Measurements from ENCODE around the gene RNF144A. TPM values are rescaled to one million over a fixed set of nuclear protein-coding genes. Genes with fewer than 3 reads are reported as not detected.

The RNF144A gene
- total and polyA plus RNA-seq, 8 donors = 1.4 to 71.4 (median 5.6) TPM

DNA sequence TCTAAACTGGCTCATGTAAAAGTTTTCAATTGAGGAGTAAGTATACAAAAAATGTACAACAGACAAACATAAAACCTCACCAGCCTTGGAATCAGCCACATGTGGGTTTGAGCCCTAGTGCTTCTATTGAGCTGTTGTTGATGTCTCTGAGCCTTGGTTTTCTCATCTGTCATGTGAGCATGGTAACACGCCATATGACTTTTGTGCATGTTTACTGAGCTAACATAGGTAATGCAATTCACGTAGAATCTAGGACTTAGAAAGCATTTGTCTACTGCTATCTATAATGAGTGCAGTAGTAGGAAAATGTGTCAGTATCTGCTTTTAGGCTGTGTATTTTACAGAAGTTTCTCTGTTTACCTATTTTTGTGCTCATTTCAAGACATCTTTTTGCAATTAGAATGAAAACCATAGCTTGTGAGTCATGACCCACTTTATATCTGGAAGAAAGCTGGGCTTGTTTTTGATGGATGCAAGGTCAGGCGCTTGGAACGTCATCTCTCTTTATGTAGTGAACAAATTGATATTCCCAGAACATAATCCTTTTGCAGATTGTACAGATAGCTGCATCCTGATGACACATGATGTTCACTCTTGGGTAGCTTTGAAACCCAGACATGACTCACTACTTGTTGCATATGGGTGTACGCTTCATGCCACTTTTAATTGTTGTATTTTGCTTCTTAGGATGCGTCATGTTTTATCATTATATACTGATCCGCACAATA lies 94.3 kb downstream of the RNF144A start:
- intact Hi-C loops (cut with DNase I; ENCODE audit: low total_unique reads) = no loop called here
- no peaks in the 10 kb centered on the region for H3K27me3 ChIP-seq
- H3K4me3 ChIP-seq = no peak overlapping the region
- no peaks in the 10 kb centered on the region for H3K36me3 ChIP-seq
- TF ChIP-seq EP300 (IDR thresholded peaks at IDR 0.05) (no peak), POLR2AphosphoS5 (IDR thresholded peaks at IDR 0.05) (no peak), CTCF (IDR thresholded peaks at IDR 0.05) (no peak), POLR2A (IDR thresholded peaks at IDR 0.05) (no peak)
- peaks cover 15 to 58% (median 28%) of the 10 kb centered on the region in 4 donors for H3K4me1 ChIP-seq
- WGBS, 5 donors = 82 to 89% (median 86%) methylated on average over 7 of the region's 7 CpGs
- H3K27ac ChIP-seq = no peak overlapping the region
- no peak for DNase-seq
- H3K9me3 ChIP-seq = no peaks in the 10 kb centered on the region

DNA sequence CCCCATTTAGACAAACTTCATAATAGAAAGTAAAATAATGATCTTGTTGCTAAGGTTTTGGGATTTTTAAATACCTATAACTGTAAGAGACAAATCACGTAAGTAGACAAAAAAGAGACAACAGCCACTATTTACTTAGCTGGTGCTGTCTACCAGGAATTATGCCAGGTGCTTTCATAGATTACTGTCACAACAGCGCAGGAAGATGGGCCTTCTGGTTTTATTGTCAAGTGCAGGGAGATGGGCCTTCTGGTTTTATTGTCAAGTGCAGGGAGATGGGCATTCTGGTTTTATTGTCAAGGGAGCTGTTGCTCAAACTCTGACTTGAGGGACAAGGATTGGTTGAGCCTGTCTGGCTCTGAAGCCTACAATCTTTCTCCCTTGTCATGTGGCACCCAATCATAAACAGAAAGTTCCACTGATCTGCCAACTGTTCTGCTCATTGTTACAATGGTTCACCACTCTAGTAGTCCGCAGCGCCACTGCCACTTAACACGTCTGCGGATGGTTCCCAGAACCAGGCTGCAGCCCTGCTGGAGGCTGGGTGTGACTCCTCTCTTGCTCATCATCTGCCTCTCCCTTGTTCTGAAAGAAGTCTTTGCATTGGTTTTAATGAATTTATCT lies 95.0 kb downstream of the RNF144A start:
- H3K4me3 ChIP-seq = no peak overlapping the region
- H3K36me3 ChIP-seq = no peaks in the 10 kb centered on the region
- H3K9me3 ChIP-seq = no peaks in the 10 kb centered on the region
- no peak overlapping the region for H3K27ac ChIP-seq
- intact Hi-C loops (cut with DNase I; ENCODE audit: low total_unique reads) = no loop called here
- 92 to 99% (median 97%) methylated on average over 6 of the region's 6 CpGs for WGBS, 5 donors
- peaks cover 15 to 57% (median 30%) of the 10 kb centered on the region in 4 donors for H3K4me1 ChIP-seq
- no peak for DNase-seq
- H3K27me3 ChIP-seq = no peaks in the 10 kb centered on the region
- TF ChIP-seq POLR2AphosphoS5 (IDR thresholded peaks at IDR 0.05) = no peak
- TF ChIP-seq EP300 (IDR thresholded peaks at IDR 0.05) = no peak
- TF ChIP-seq CTCF (IDR thresholded peaks at IDR 0.05) = no peak

GRCh38 chr2:7013471-7014160 lies 96.4 kb downstream of the RNF144A start:
- DNase-seq = no peak
- intact Hi-C loops (cut with DNase I; ENCODE audit: low total_unique reads) = no loop called here
- no peak overlapping the region for H3K27ac ChIP-seq
- TF ChIP-seq POLR2A (IDR thresholded peaks at IDR 0.05) (no peak), POLR2AphosphoS5 (IDR thresholded peaks at IDR 0.05) (no peak), CTCF (IDR thresholded peaks at IDR 0.05) (no peak), EP300 (IDR thresholded peaks at IDR 0.05) (no peak)
- H3K9me3 ChIP-seq = no peaks in the 10 kb centered on the region
- H3K36me3 ChIP-seq = no peaks in the 10 kb centered on the region
- no peaks in the 10 kb centered on the region for H3K27me3 ChIP-seq
- peaks cover 6 to 54% (median 16%) of the 10 kb centered on the region in 4 donors for H3K4me1 ChIP-seq
- 51 to 70% (median 66%) methylated on average over 3 of the region's 3 CpGs for WGBS, 5 donors
- H3K4me3 ChIP-seq = no peak overlapping the region

DNA sequence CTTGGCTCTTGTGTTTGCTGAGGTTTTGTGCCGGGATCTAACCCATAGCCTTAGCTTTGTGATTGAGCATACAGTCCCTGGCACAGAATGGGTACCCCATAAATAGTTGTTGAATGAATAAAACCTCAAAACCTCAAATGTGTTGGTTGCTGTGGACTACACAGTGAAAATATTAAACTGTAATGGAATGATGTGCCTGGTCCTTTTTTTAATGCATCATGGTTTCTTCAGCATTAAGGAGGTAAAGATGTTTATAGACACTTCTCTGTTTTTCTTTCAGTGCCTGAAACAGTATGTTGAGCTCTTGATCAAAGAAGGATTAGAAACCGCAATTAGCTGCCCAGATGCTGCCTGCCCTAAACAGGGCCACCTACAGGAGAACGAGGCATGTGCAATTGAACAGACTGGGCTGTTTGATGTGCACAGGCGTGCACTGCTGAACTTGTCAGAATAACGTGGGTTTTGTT lies 97.0 kb downstream of the RNF144A start:
- no peaks in the 10 kb centered on the region for H3K36me3 ChIP-seq
- DNase-seq = no peak
- no peaks in the 10 kb centered on the region for H3K27me3 ChIP-seq
- intact Hi-C loops (cut with DNase I; ENCODE audit: low total_unique reads) = no loop called here
- TF ChIP-seq POLR2A (IDR thresholded peaks at IDR 0.05) = no peak
- peak in 2 of 7 experiments; percentile 20 to 38 for TF ChIP-seq CTCF (IDR thresholded peaks at IDR 0.05)
- WGBS, 5 donors = 45 to 68% (median 56%) methylated on average over 5 of the region's 5 CpGs
- H3K4me3 ChIP-seq = no peak overlapping the region
- H3K27ac ChIP-seq = no peak overlapping the region
- H3K9me3 ChIP-seq = no peaks in the 10 kb centered on the region
- H3K4me1 ChIP-seq = peaks cover under 1 to 48% (median 12%) of the 10 kb centered on the region in 4 donors

Data from stomach (tissue), 9 donors.